GM12801 (cell line): ENCODE results near the gene MAGI1.

ENCODE experiments used
- CTCF ChIP-seq: IDR thresholded peaks from one replicate; pipeline ENCODE4 v1.5.1; 2011; ENCODE audit warnings: control low read depth; ENCODE audit not compliant: insufficient read length; ENCODE audit errors: extremely low read depth

The MAGI1 gene

GRCh38 chr3:65785065-65785645 is 253.6 kb downstream of the MAGI1 start:
- TF ChIP-seq CTCF: no peak

GRCh38 chr3:65783117-65783516 is 255.6 kb downstream of the MAGI1 start:
- no peak for TF ChIP-seq CTCF

- no peak for TF ChIP-seq CTCF
Observed at GRCh38 chr3:65781594-65781993, 257.1 kb downstream of the MAGI1 start.

GRCh38 chr3:65779390-65779789 is 259.3 kb downstream of the MAGI1 start:
- TF ChIP-seq CTCF: no peak

GRCh38 chr3:65778968-65779367 is 259.8 kb downstream of the MAGI1 start:
- no peak for TF ChIP-seq CTCF

GRCh38 chr3:65777050-65777449 is 261.7 kb downstream of the MAGI1 start:
- TF ChIP-seq CTCF: no peak

GRCh38 chr3:65776494-65776893 is 262.2 kb downstream of the MAGI1 start:
- TF ChIP-seq CTCF: no peak
